Measurements from ENCODE around the gene NEBL. TPM values are rescaled to one million over a fixed set of nuclear protein-coding genes. Genes with fewer than 3 reads are reported as not detected.

Gene NEBL
- total RNA-seq, 1 donor from 2014 or later: 805 TPM

DNA sequence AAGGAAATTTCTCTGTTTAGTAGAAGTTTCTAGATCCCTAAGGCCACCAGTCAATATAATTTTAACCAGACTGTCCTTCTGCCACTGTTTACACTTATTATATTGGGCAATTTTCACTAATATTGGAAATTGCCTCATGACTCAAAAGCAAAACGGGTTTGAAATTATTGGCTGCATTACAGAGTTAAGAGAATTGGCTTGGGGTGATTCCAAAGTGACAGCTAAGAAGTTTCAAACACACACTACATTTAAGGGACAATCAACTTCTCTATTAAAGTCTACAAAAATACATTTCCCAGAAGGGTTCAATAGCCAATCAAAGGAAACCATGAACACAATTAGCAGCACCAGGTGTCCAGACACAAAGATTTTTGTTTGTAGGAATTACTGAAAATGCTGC, 111.9 kb downstream of the NEBL start:
- no peaks in the 10 kb centered on the region for H3K27me3 ChIP-seq (ENCODE audit: low read depth)
- intact Hi-C loops (cut with micrococcal nuclease): no loop called here
- H3K27ac ChIP-seq (replicated peaks): no peak overlapping the region
- TF ChIP-seq, protein P1, sequence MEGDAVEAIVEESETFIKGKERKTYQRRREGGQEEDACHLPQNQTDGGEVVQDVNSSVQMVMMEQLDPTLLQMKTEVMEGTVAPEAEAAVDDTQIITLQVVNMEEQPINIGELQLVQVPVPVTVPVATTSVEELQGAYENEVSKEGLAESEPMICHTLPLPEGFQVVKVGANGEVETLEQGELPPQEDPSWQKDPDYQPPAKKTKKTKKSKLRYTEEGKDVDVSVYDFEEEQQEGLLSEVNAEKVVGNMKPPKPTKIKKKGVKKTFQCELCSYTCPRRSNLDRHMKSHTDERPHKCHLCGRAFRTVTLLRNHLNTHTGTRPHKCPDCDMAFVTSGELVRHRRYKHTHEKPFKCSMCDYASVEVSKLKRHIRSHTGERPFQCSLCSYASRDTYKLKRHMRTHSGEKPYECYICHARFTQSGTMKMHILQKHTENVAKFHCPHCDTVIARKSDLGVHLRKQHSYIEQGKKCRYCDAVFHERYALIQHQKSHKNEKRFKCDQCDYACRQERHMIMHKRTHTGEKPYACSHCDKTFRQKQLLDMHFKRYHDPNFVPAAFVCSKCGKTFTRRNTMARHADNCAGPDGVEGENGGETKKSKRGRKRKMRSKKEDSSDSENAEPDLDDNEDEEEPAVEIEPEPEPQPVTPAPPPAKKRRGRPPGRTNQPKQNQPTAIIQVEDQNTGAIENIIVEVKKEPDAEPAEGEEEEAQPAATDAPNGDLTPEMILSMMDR (IDR thresholded peaks at IDR 0.05; ENCODE audit: borderline replicate concordance): no peak
- no peak for DNase-seq
- H3K4me1 ChIP-seq: no peaks in the 10 kb centered on the region
- no peak overlapping the region for H3K4me3 ChIP-seq
- H3K36me3 ChIP-seq: peaks cover 30% of the 10 kb centered on the region
- H3K9me3 ChIP-seq (replicated peaks): no peaks in the 10 kb centered on the region

DNA sequence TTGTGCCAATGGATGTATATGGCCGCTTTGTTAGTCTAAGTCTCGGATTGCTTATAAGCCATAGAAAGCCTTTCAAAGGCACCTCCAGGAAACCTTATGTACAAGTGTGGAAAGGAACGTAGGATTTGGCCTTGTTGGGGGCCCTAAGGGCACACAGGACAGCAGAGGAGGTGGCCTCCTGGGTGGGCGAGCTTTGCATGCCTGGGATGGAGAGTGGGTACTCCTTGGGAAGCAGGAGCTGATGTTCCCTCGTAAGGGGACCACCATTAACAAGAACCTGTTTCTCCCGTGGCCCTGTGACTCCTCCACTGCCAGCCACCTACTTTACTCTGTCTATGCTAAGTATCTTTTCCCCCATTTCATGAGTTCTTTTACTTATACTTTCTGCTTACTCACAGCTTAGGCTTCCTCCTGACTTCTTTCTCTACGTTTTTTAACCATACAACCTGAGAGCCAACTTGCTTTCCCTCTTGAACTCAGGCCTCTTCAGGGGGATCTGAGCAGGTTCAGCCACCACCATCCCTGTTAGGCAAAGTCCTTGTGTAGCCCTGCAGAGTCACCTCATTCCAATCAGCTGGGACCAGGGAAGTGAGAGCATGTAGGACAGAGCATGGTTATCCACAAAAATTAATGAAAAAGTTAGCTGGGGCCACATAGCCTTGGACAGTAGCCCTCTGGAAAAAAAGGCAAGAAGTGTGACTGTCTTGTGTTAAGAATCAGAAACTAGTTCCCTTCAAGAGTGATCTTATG, 118.9 kb downstream of the NEBL start:
- Histone ChIP-seq H3K9me3 (replicated peaks) (no peaks in the 10 kb centered on the region), H3K27me3 (ENCODE audit: low read depth) (no peaks in the 10 kb centered on the region), H3K4me1 (peaks cover 11% of the 10 kb centered on the region), H3K4me3 (no peak overlapping the region), H3K36me3 (no peaks in the 10 kb centered on the region), H3K27ac (replicated peaks) (no peak overlapping the region)
- intact Hi-C loops (cut with micrococcal nuclease): no loop called here
- DNase-seq: no peak
- TF ChIP-seq, protein P1 (IDR thresholded peaks at IDR 0.05; ENCODE audit: borderline replicate concordance): no peak

DNA sequence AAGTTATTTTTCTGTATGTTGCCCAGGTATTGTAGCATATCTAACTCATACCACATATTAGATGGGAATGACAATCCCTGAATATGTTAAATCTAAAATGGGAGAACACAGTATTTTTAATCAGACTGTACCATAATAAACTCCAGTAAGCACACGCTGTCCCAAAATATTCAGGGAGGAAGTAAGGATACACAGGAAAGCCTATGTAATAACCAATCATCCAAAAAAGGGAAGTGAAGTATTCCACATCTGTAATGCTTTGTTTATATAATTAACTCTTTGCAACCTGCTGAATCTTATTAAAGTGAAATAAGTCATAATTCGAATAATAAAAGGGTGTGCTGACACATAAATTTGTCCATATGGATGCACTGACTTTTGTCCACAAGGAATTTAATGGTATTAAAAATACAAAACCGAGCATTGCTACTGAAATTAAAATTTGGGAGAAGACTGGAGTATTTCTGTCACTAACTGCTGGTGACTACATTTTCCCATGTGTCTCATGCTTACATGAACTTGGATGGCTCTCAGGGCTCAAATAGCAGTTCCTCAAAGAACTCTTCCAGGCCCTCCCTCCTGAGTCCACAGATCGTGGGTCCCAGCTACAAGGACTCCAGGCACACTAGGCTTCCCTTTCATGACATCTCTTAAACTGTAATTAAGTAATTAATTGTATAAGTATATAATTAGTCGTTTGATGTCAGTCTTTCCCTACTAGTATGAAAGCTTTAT, 120.6 kb downstream of the NEBL start:
- no peak for DNase-seq
- Histone ChIP-seq H3K4me1 (peaks cover 11% of the 10 kb centered on the region), H3K36me3 (no peaks in the 10 kb centered on the region), H3K9me3 (replicated peaks) (no peaks in the 10 kb centered on the region), H3K27me3 (ENCODE audit: low read depth) (no peaks in the 10 kb centered on the region), H3K27ac (replicated peaks) (no peak overlapping the region), H3K4me3 (no peak overlapping the region)
- intact Hi-C loops (cut with micrococcal nuclease): no loop called here
- TF ChIP-seq, protein P1 (IDR thresholded peaks at IDR 0.05; ENCODE audit: borderline replicate concordance): no peak

DNA sequence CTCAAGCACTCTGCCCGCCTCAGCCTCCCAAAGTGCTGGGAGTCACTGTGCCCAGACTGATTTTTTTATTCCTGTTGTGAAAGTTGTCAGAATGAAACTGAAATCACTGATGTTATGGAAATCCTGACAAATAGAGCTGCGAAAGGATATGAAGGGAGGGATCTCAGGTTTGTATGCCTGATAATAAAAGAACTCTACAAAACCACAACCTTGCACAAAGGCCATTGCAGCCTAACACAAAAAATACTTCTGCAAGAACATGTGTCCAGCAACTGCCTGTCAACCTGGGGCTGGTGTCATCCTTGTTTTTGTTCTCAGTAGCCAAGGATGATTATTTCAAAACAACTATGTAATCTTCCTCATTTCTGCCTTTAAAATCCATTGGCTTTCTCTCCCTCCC, 126.1 kb downstream of the NEBL start:
- no peaks in the 10 kb centered on the region for H3K27me3 ChIP-seq (ENCODE audit: low read depth)
- no peak overlapping the region for H3K4me3 ChIP-seq
- no peak overlapping the region for H3K27ac ChIP-seq (replicated peaks)
- TF ChIP-seq, protein P1 (IDR thresholded peaks at IDR 0.05; ENCODE audit: borderline replicate concordance): no peak
- peaks cover 8% of the 10 kb centered on the region for H3K4me1 ChIP-seq
- H3K36me3 ChIP-seq: no peaks in the 10 kb centered on the region
- no peak for DNase-seq
- H3K9me3 ChIP-seq (replicated peaks): no peaks in the 10 kb centered on the region
- intact Hi-C loops (cut with micrococcal nuclease): no loop called here

DNA sequence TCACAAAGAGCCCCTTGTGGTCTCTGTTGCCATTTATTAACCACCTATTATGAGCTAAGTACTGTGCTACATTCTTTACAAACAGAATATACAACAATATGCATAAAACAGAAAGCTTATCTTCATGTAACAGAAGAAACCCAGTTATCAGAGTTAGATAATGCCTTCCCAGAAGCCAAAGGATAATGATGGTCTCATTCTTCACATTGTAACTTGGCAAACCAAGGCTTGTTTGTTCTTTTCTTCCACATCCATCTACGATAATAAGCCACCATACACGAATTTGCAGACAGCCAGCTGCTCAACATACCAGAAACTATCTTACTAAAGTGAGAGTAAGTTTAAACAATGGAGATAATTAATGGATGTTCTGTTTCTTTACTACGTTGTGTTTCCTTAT, 127.6 kb downstream of the NEBL start:
- no peaks in the 10 kb centered on the region for H3K27me3 ChIP-seq (ENCODE audit: low read depth)
- H3K36me3 ChIP-seq: no peaks in the 10 kb centered on the region
- intact Hi-C loops (cut with micrococcal nuclease): loop anchor here (10.0 kb wide), 1 partner anchor 955 kb away; the partner anchor contains the start of gene PLXDC2
- no peak for DNase-seq
- no peaks in the 10 kb centered on the region for H3K9me3 ChIP-seq (replicated peaks)
- TF ChIP-seq, protein P1 (IDR thresholded peaks at IDR 0.05; ENCODE audit: borderline replicate concordance): no peak
- peaks cover 7% of the 10 kb centered on the region for H3K4me1 ChIP-seq
- H3K27ac ChIP-seq (replicated peaks): no peak overlapping the region
- H3K4me3 ChIP-seq: no peak overlapping the region

Data from left ventricle myocardium inferior (tissue), 1 donor.